Astrocyte of the cerebellum (primary cell): Measurements from ENCODE around the gene DISP3.

ENCODE experiments used
- DNase-seq: peaks from one replicate; pipeline ENCODE4 v3.0.0-alpha.2; 2011; ENCODE audit warnings: low read depth
- H3K4me3 ChIP-seq: 2 replicates; pipeline ENCODE4 v1.5.1; 2011; ENCODE audit warnings: mild to moderate bottlenecking, low read depth, low read length, moderate library complexity
- in situ Hi-C: cut with HindIII; loops from 2 replicates; pipeline ENCODE4 v1.10.0; 2017; ENCODE audit warnings: low sequenced_read_pairs
- TF ChIP-seq, protein P1 (sequence below): IDR thresholded peaks from 2 replicates; pipeline ENCODE4 v1.5.1; 2012; ENCODE audit warnings: low read length, low read depth, moderate library complexity, mild to moderate bottlenecking; ENCODE audit errors: missing control alignments

The DISP3 gene

GRCh38 chr1:11567244-11568065 is 88.5 kb downstream of the DISP3 start:
- TF ChIP-seq, protein P1, sequence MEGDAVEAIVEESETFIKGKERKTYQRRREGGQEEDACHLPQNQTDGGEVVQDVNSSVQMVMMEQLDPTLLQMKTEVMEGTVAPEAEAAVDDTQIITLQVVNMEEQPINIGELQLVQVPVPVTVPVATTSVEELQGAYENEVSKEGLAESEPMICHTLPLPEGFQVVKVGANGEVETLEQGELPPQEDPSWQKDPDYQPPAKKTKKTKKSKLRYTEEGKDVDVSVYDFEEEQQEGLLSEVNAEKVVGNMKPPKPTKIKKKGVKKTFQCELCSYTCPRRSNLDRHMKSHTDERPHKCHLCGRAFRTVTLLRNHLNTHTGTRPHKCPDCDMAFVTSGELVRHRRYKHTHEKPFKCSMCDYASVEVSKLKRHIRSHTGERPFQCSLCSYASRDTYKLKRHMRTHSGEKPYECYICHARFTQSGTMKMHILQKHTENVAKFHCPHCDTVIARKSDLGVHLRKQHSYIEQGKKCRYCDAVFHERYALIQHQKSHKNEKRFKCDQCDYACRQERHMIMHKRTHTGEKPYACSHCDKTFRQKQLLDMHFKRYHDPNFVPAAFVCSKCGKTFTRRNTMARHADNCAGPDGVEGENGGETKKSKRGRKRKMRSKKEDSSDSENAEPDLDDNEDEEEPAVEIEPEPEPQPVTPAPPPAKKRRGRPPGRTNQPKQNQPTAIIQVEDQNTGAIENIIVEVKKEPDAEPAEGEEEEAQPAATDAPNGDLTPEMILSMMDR, result no peak
- in situ Hi-C loops, result no loop called here
- no peak for DNase-seq
- H3K4me3 ChIP-seq, result no peak overlapping the region

GRCh38 chr1:11568687-11569086 is 89.7 kb downstream of the DISP3 start:
- DNase-seq, result peak; percentile 16
- no peak overlapping the region for H3K4me3 ChIP-seq
- TF ChIP-seq, protein P1, result no peak
- in situ Hi-C loops, result no loop called here

GRCh38 chr1:11569551-11569950 is 90.6 kb downstream of the DISP3 start:
- TF ChIP-seq, protein P1, result no peak
- H3K4me3 ChIP-seq, result no peak overlapping the region
- no peak for DNase-seq
- in situ Hi-C loops, result no loop called here

- TF ChIP-seq, protein P1, result no peak
- DNase-seq, result no peak
- H3K4me3 ChIP-seq, result no peak overlapping the region
- in situ Hi-C loops, result loop anchor here (5.0 kb wide), 1 partner anchor 47 kb away; no protein-coding TSS in a partner anchor
Observed at GRCh38 chr1:11569954-11570353, 91.0 kb downstream of the DISP3 start.

DNA sequence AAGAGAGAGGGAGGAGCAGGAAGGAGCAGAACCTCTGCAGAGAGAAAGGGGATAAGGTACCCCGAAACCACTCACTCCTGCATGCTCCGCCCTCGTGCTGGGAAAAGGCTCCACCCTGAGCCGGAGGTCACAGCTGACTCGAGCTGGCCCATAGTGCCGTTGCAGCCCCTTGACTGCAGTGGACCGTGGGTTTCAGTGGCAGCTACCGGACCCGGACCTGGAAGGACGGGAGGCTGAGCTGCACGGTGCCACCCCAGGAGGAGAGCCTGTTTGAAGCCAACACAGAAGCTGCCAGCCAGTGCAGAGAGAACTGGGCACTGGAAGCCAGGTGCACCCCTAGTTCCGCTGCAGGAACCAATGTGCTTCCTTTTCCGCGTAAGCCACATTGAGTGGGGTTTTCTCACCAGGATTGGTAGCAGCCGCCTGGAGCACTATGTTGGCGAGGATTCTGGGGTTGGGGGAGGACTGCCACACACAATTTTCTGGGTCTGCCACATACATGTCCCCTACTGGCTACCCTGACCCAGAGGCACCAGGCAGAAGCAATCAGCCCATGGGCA is 91.9 kb downstream of the DISP3 start:
- DNase-seq, result no peak
- H3K4me3 ChIP-seq, result no peak overlapping the region
- in situ Hi-C loops, result loop anchor here (5.0 kb wide), 1 partner anchor 46 kb away; no protein-coding TSS in a partner anchor
- TF ChIP-seq, protein P1, result no peak

DNA sequence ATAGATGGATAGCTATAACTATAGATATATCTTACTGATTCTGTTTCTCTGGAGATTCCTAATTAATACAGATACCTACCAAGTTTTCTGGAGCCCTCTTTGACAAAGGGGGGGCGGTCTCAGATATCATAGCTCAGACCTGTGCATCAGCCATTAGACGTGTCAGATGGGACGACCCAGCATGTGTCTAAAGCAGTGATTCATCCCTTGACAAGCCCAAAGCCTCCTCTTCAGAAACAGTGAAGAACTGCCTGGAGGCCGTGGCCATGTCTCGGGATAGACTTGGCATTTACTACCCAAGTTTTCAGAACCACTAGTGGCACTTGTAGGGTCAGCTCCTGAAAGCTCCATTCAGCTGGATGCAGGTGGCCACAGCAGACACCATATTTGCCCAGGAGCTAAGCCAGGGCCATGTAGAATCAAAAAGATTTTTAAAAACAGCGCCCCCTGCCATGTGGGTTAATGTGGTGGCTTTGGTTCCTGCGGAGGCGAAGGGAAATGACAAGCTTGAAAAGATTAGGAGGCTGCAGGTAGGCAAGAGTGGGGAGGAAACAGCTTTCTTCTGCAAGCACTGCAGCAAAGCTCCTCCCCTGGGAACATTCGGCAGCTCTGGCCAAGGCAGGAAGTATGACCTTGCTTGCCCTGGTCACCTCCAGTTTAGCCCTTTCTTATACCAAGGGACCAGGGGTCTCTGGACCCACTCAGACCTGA is 93.1 kb downstream of the DISP3 start:
- TF ChIP-seq, protein P1, result no peak
- H3K4me3 ChIP-seq, result no peak overlapping the region
- in situ Hi-C loops, result loop anchor here (5.0 kb wide), 1 partner anchor 45 kb away; no protein-coding TSS in a partner anchor
- DNase-seq, result no peak
